IPS-20b (cell line): ENCODE data around the gene HMOX2.

Experiments used
- H3K27ac ChIP-seq: one replicate; pipeline ENCODE4 v1.5.1; 2013; ENCODE audit warnings: low read length
- H3K27me3 ChIP-seq: 2 replicates; pipeline ENCODE4 v1.6.1; 2013; ENCODE audit warnings: mild to moderate bottlenecking, low read length, inconsistent platforms; ENCODE audit not compliant: insufficient read depth
- H3K36me3 ChIP-seq: 2 replicates; pipeline ENCODE4 v1.6.1; 2013; ENCODE audit warnings: low read depth, mild to moderate bottlenecking, inconsistent platforms, low read length, moderate library complexity; ENCODE audit not compliant: insufficient read depth
- H3K4me1 ChIP-seq: 2 replicates; pipeline ENCODE4 v1.6.1; 2013; ENCODE audit warnings: mild to moderate bottlenecking, control low read depth, inconsistent platforms, low read length, moderate library complexity; ENCODE audit not compliant: insufficient read depth
- H3K4me3 ChIP-seq: 2 replicates; pipeline ENCODE4 v1.5.1; 2013; ENCODE audit warnings: mild to moderate bottlenecking, low read length, inconsistent platforms
- H3K9ac ChIP-seq: 2 replicates; pipeline ENCODE4 v1.6.1; 2013; ENCODE audit warnings: low read depth, mild to moderate bottlenecking, inconsistent platforms, low read length, moderate library complexity
- H3K9me3 ChIP-seq: 2 replicates; pipeline ENCODE4 v1.6.1; 2013; ENCODE audit warnings: mild to moderate bottlenecking, low read depth, low read length, inconsistent platforms; ENCODE audit not compliant: insufficient read depth

HMOX2 gene

GRCh38 chr16:4550591-4550990, 74.4 kb downstream of the HMOX2 start:
- Histone ChIP-seq H3K4me1 (no peaks in the 10 kb centered on the region), H3K27me3 (no peaks in the 10 kb centered on the region), H3K9ac (no peak overlapping the region), H3K36me3 (no peaks in the 10 kb centered on the region), H3K4me3 (no peak overlapping the region), H3K9me3 (no peaks in the 10 kb centered on the region), H3K27ac (no peak overlapping the region)

GRCh38 chr16:4552541-4552940, 76.3 kb downstream of the HMOX2 start:
- H3K4me3 ChIP-seq = no peak overlapping the region
- H3K27ac ChIP-seq = no peak overlapping the region
- H3K9me3 ChIP-seq = no peaks in the 10 kb centered on the region
- H3K9ac ChIP-seq = no peak overlapping the region
- no peaks in the 10 kb centered on the region for H3K36me3 ChIP-seq
- H3K27me3 ChIP-seq = no peaks in the 10 kb centered on the region
- no peaks in the 10 kb centered on the region for H3K4me1 ChIP-seq

DNA sequence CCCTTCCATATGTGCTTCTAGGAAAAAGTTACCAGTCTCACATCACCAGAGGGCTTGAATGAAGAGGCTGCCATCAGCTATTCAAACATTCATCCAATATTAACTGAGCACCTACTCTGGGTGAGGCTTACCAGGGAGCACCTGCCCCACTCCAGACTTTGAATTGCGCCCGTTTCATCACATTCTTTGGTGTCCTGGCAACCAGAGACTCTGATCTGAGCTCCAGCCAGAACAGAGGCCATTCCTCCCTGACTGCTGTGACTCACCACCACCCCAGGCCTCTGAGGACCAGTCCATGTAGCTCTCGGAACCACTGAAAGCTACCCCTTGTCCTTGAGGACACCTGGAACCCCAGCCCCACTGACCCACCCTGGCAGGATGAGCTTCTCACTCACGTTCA, 79.9 kb downstream of the HMOX2 start, which contains the start of gene C16orf96:
Gene C16orf96, plus strand, starts transcription at position 229 of the 400 bp plus-strand sequence. Its CDS starts 150 bp downstream, at position 379.
- Histone ChIP-seq H3K36me3 (no peaks in the 10 kb centered on the region), H3K9ac (no peak within 1 kb of the TSS), H3K27ac (no peak within 1 kb of the TSS), H3K9me3 (no peaks in the 10 kb centered on the region), H3K27me3 (no peaks in the 10 kb centered on the region), H3K4me1 (no peaks in the 10 kb centered on the region), H3K4me3 (no peak within 1 kb of the TSS)

- Histone ChIP-seq H3K27me3 (no peaks in the 10 kb centered on the region), H3K9ac (no peak overlapping the region), H3K36me3 (no peaks in the 10 kb centered on the region), H3K4me3 (no peak overlapping the region), H3K9me3 (no peaks in the 10 kb centered on the region), H3K27ac (no peak overlapping the region), H3K4me1 (no peaks in the 10 kb centered on the region)
These were observed 80.4 kb downstream of the HMOX2 start for GRCh38 chr16:4556580-4556979.

- no peak overlapping the region for H3K9ac ChIP-seq
- no peak overlapping the region for H3K27ac ChIP-seq
- no peaks in the 10 kb centered on the region for H3K4me1 ChIP-seq
These were observed 81.8 kb downstream of the HMOX2 start for GRCh38 chr16:4557973-4558372.

More at GRCh38 chr16:4557973-4558372, 81.8 kb downstream of the HMOX2 start:
- no peak overlapping the region for H3K4me3 ChIP-seq
- no peaks in the 10 kb centered on the region for H3K36me3 ChIP-seq
- no peaks in the 10 kb centered on the region for H3K27me3 ChIP-seq
- no peaks in the 10 kb centered on the region for H3K9me3 ChIP-seq
